GM18861 (cell line): Measurements from ENCODE around the gene CHRNA4.

ENCODE experiments used
- ATAC-seq: cut with Tn5 transposase; IDR thresholded peaks from one replicate; pipeline ENCODE4 v1.9.1; 2021; ENCODE audit not compliant: unreplicated experiment

The CHRNA4 gene

DNA sequence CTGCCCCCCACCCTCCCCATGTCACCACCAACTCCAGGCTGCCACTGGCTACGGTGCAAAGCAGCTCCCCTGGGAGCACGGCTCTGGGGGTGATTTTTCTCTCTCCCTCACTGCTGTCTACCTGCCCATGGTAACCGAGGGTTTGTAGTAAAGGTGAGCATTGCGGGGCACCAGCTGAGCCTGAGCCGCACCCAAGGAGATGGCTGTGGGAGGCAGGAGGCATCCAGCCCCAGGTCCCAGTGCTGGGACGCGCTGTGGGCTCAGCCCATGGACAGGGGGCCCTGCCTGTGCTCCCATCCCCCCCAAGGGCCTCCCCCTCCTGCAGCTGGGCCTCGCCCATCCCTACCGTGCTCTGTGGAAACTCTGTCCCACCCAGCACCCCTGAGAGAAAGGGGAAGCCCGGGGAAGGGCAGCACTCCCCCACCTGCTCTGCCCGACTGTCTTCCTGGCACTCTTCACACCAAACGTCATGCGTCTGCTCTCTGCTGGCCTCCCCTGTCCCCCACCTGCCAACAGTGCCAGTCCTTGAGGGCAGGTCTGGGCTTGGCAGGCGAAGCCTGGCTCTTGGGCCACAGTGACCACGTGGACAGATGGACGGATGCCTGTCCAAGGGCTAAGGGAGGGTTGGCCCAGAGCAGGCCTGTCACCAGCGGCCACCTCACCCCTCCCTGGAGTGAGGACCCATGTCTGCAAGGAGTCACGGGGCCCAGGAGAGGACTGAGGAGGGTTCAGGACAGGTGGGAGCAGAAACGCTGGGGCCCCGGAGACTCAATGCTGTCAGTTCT, 3.8 kb upstream of the CHRNA4 start:
- ATAC-seq: no peak

DNA sequence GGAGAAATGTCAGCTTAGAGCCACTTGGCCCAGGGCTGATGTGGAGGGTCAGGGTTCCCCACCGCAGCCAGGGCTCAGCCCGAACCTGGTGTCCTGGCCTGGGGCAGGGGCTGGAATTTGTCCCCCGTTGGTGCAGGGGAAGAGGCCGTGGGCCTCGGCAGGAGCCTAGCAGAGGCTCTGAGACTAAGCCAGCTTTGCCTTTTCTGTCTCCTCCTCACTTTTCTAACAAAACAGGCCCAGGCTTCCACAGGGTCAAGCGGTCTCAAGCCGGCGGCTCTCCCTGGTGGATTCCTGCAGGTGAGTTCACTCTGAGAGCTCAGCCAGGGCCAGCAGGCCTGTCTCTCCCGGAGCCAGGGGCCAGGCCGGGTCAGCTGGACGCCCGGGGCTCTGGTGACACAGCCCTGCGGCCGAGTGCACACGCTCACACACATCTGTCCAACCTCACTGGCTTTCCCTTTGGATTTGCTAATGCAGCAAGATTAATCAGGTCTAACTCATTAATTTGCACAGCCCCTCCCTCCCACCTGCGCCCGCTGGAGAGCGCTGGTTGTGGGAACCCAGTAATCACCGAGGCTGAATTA, 2.9 kb upstream of the CHRNA4 start:
- ATAC-seq: no peak

DNA sequence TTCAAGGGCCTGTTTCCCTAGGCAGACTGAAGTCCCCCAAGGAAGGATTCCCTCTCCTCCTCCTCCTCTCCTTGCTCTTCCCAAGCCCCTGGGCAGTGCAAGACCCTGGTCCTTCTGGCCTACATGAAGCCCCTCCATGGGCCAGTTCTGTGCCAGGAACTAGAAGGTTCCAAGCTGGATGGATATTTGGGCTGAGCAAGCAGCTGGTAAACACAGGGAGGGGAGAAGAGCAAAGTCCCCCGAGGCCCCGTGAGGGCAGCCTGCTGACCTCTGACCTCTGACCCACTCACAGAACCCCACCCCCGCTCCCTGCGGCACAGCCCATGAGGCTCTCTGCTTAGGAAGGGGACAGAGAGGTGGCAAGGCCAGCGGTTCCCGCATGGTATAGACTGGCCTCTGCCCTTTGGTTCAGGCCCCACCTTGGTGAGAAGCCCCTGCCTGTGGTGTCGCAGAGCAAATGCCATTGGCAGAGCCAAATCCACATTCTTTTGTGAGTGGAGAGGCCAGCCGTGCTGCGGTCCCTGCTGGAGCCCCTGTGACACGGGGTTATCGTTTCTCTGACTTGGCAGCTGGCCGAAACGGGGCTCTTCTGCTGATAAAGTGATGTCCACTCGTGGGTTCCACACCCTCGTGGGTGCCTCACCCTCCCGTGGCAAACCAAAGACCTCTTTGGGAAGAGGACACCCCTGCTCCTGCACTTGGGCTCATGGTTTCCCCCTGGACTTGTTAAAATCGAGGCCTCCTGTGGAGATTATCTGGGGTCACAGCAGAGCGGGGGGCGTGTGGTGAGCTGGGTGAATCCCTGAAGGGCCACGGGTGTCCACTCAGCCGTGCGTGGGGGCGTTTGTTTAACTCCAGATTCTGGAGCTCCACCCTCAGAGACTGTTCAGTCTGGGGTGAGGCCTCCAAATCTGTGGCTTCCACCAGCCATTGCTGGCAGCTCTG, 2.1 kb upstream of the CHRNA4 start:
- no peak for ATAC-seq

DNA sequence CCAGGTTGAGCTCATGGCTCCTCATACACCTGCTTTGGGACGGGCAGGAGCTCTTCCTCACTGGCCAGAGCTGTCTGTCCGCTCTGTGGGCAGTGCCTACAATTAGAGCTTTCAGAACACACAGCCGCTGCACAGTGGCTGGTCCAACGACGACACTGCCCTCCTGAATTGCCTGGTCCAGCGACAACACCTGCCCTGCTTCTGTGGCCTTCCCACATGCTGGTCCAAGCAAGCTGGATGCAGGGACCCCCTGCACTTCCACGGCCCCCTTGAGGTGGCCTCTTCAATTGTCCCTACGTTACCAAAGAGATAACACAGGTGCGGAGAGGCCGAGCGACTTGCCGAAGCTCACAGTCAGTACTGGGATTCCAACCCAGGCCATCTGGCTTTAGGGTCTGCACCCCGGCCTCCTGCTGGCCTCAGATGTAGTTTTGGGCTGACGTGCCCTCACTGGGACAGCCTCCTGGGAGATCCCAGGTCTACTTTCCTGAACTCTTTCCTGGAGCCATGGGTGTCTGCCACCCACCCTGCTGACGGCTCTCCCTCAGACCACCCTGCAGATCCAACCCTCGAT, 1.4 kb upstream of the CHRNA4 start:
- ATAC-seq: no peak

DNA sequence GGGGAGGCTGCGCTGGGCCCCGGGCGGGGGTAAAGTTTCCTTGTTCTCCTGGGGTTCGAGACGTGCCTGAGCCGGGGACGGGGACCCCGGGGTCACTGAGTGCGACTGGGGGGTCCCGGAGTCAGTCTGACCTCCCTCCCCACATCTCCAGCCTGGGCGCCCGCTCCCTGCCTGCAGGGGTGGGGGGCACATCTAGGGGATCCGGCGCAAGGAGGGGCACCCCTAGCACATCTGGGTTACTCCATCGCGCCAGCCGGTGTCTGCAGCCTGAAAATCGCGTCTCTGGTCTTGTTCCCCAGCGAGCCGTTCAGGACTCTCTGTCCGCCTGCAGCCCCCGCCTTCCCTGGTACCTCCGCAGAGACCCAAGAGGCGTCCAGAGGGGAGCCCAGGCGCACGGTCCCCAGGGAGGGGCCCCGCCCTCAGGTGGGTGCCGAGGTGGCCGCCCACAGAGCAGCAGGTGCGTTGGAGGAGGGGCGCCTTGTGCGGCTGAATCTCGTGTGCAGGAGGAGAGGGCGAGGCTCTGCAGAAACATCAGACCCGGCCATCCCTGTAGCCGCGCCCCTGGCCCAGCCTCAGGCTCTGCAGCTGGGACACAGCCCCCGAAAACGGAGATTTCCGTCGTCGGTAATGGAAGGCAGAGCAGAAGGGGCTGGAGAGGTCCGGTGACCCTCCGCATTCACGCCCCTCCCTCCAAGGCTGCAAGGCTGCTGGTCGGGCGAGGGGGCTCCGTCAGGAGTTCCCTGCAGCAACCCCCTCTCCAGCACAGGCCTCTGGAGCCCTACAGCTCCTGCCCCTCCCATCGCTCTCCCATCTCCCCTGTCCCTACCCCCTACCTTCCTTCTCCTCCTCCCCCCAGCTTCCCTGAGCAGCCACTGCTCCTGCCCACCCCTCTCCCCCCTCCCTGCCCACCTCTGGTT, 628 bp upstream of the CHRNA4 start:
- ATAC-seq: no peak

DNA sequence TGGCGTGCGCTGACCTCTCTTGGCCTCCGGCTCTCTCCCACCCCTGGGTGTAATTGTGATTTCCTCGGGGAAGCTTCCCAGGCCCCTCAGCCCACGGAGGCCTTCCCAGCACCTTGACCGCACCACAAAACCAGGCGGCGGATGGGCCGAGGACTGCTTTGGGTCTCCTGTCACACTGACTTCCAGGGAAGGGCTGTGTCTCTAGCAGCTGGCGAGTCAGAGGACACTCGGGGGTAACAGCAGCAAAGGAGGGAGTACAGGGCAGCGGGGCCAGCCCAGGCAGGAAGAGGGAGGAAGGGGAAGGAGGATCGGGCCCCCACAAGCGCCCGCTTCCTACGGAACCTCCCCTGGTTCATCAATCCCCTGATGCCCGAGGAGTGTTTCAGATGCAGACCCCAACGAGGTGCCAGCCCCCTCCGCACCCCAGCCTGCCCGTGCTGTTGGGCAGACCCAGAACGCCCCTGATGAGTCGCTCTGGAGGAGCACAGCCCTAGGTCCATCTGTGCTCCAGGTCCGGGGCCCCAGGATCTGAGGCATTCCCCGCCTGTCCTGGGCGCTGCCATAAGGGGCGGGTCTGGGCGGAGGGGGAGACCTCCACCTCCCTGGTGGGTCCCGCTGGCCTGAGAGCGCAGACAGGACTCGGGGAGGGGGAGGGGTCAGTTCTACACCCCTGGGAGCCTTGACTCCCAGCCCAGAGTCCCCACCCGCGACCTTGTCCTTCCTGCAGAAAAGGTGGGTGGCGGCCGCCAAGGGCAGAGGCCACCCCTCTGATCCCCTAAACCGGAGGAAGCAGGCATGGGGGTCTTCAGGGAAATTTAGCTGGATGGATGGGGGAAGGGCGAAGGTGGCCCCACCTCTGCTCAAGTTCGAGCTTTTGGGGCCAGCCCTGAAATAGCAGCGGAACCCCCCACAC, 956 bp downstream of the CHRNA4 start:
- ATAC-seq: no peak

DNA sequence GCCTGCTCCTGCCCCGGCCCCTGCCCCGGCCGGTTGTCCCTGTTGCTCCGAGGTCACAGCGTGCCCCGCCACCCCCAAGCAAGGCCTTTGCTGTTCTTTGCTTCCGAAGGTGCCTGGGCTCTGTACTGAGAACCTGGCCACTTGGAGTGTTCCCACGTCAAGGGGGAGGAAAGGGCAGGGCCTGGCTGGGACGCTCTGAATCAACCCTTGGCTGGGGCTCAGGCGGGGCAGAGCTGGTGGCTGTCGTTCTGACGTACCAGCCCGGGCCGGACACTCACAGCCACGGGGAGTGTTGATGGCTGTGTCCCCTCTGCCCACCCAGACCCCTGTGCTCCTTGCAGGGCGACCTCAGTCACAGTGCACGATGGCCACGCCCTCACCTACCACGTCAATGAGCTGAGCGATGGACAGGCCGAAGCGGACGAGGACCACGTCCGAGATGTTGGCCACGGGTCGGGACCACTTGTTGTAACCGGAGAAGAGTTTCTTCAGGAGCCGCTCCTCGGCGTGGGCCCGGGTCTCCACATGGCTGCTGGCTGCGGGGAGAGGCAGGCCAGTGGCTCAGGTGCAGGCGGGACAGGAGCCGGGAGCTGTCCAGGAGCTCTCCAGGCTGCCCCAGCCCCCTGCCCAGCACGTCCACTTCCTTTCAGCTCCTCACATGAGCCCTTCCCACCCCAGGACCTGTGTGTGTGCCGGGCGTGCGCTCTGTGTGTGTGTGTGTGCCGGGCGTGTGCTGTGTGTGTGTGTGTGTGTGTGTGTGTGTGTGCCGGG, 1.8 kb downstream of the CHRNA4 start:
- ATAC-seq: no peak

DNA sequence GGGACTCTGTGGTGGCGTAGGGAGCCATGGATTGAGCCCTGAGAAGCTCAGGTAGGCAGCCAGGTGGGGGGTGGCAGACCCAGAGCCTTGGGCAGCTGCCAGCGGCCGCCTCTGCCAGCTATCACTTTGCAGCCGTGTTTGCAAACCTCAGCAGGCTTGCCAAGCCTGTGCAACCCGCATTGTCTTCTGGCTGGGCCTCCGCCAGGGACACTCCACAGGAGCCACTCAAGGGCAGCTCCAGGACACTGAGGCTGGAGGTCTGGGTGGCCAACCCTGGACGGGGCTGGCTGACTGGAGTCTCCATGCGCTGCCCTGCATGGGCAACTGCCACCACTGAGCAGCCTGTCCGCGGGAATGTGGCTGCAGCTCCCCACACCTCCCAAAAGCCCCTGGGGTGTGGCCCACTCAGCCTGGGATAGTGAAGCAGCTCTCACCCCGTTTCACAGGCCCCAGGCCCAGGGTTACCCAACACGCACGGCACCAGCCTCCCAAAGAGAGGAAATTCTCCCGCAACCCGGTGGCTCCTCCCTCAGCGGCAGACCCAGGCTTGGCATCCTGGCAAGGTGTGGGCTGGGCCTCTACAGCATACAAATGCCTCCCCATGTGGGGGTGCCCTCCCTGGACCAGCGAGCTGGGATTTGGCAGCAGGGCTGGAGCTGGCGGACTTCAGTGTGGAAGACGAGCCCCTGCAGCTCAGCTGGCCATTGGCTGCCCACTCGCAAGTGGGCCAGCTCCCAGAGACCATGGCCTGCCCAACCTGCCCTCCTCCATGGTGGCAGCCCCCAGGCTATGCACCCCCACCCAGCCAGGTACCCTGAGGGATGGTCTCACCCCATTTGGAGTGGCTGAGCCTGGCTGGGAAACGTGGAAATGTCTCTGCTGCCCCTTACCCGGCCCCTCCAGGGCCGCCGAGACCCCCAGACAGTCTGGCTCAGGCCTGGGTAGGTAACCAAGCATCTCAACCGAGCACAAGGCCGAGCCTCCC, 2.9 kb downstream of the CHRNA4 start:
- no peak for ATAC-seq

DNA sequence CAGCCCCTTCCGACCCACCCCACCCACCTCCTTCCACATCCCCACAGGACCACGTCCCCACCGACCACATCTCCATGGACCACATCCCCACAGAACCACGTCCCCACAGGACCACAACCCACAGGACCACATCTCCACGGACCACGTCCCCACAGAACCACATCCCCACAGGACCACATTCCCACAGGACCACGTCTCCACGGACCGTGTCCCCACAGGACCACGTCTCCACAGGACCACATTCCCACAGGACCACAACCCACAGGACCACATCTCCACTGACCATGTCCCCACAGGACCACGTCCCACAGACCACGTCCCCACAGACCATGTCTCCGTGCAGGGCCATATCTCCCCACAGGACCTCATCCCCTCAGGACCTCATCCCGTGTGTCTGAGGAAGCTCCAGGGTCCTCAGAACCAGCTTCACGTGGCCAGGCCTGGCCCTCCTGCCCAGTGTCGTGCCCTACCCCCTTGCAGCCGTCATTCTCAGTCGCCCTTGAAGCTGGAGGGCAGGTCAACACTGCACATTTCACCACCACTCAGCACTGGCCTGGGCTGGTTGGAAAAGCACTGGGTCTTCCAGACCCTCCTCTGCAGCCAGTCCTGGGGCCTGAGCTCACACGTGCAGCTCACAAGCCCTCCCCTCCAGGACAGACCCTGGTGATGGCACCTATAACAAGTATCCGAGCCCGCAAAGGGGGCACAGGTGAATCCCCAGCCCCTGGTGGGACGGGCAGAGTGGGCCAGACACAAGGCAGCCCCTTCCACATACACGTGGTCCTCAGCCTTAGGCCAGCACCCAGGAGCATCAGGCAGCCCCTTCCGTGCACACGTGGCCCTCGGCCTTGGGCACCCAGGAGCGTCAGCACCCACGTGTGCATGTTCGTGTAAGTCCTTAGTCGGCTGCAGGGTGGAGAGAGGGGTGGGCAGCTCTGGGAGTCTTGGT, 3.9 kb downstream of the CHRNA4 start:
- no peak for ATAC-seq

DNA sequence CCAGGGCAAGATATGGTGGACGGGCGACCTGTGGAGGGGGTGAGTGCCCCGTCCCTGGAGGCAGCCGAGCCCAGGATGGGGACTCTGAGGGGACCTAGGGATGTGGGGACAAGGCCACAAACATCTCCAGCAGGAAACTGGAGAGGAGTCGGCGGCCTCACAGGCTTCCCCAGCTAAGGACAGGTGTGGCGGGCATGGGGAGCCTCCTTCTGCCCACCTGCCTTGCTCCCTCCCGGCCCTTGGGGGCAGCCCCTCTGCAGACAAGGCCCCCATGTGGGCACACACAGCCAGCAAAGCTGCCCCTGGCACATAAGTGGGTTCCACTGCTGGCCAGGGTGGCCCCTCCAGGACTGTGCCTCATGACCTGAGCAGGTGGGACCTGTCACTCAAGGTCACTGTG, 4.6 kb downstream of the CHRNA4 start:
- ATAC-seq: no peak

DNA sequence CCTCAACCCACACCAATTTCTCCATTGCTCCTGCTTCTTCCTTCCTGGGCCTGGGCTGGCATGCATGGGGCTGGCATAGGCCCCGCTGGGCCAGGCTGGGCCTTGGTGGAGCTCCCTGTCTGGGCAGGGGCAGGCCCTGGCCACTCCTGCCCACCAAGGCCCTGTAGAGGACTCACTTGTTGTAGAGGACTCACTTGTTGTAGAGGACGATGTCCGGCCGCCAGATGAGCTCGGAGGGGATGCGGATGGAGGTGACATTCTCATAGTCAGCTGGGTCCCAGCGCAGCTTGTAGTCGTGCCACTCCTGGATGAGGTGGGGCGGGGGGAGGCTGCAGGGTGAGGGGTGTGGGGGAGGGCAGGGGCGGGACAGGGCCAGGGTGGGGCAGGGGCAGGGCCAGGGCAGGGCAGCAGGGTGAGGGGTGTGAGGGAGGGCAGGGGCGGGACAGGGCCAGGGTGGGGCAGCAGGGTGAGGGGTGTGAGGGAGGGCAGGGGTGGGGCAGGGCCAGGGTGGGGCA, 5.3 kb downstream of the CHRNA4 start:
- no peak for ATAC-seq

DNA sequence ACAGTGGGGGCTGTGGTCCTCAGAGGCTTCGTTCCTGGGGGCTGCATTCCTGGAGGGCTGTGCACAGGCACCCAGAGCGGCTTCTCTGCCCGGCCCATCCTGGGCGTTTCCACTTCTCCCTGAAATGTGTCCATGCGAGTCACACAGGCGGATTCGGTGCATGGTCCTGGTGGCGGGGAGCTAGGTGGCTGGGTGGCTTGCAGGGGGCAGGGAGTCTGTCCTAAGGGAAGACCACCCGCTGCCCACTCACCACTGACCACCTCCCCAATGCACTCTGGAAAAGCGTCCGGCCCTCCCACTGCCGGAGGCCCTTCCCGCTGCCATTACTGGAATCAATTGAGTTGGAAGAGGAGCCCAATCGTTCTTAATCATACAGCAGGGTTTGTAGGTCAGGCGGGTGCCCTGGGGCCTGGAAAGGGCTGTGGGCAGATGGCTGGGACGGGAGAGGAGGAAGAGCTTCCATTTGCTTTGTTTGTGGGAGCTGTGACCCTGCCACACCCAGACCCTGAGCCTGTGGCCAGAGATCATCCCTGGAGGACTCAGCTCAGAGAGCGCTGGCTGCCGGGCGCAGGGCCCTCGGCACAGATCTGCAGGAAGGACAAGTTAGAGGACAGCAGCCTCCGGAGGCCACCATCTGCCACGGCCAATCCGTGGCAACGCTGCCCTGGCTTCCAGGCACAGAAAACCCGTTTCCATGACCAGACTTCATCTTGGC, 6.4 kb downstream of the CHRNA4 start:
- no peak for ATAC-seq

DNA sequence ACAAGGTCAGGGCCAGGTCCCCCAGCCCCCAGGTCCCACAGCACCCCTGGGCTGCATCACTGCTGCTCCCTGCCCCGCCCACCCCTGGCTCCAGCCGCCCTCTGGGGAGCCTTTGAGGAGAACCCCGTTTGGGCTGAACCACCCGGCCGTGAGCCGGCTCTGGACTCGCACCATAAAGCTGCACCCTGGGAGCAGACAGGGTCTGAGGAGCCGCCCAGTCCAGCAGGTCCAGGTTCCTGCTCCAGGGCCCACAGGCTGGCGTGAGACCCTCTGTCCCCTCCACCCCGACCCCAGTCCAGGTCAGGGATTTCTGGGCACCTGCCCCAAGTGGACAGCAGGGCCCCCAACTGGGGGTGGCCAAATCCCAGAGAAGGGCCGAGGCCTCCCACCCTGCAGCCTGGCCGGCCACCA, 8.3 kb downstream of the CHRNA4 start:
- no peak for ATAC-seq

DNA sequence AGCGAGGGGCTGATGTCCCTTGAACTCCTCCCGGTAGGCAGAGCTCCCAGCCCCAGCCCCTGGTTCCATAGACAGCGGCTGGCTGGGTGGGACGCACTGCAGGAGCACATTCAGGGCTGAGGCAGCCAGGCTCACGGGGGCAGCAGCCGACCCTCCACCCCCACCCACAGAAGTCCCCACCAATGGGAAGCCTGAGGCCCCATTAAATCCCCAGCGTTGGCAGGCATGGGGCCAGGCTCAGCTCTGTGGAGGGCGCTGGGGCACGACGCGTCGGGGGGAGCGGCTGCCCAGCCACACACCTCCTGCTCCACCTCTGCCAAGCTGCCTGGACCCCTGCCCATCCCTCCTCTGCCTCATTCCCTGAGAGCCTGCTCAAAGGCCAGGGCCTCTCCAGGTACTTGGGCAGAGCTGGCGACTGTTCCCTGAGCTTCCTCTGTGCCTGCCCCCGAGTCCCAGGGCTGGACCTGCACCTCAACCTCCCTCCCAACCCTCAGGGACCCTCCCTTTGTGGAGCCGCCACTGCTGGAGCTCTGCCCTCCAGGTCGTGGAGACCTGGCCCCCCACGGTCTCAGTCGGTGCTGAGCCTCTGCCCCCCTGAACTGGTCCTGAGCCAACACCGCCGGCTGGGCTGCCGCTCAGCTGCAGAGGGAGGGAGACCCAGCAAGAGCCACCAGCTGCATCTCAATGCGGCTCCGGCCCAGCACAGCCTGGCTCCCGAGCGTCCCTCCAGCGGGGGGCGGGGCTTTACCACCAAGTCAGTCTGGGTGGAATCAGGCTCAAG, 9.1 kb downstream of the CHRNA4 start:
- no peak for ATAC-seq

DNA sequence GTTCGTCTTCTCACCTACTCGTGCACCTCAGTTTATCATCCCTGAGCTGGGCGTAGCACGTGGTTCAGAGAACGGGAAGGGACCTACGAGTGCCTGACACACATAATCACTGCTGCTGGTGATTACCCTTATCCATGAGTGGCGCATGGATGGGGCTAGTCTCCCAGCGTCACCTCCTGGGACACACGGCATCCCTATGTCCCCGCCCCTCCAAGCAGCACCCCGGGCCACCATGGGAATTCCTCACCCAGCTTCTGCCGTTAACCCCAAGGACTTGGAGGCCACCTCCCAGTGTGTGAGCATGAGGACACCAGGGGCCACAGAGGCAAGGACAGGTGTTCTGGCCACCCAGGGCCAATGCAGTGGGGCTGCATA, 9.8 kb downstream of the CHRNA4 start:
- no peak for ATAC-seq
